C4-2B (cell line): ENCODE data around the gene SLC25A23.

Experiments used
- ZFX ChIP-seq: fragments of 450-650 bp; IDR thresholded peaks from 2 replicates; pipeline ENCODE4 v1.6.1; 2017
- TF ChIP-seq, protein P1 (sequence below): fragments of 450-650 bp; conservative IDR thresholded peaks from 2 replicates; pipeline ENCODE4 v1.5.1; 2017; ENCODE audit warnings: mild to moderate bottlenecking

DNA sequence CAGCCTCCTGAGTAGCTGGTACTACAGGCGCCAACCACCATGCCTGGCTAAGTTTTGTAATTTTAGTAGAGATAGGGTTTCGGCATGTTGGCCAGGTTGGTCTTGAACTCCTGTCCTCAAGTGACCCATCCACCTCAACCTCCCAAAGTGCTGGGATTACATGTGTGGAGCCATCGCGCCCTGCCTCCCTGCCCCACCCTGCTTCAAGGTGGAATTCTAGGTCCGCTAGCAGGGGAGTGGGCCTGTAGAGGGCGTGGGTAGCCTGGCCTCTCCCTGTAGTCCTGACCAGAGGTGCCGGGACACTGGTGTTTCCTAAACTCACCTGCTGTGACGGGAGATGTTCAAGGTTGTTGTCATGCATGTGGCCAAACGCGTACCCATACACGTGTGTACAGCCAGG, 26.4 kb downstream of the SLC25A23 start:
- TF ChIP-seq, protein P1, sequence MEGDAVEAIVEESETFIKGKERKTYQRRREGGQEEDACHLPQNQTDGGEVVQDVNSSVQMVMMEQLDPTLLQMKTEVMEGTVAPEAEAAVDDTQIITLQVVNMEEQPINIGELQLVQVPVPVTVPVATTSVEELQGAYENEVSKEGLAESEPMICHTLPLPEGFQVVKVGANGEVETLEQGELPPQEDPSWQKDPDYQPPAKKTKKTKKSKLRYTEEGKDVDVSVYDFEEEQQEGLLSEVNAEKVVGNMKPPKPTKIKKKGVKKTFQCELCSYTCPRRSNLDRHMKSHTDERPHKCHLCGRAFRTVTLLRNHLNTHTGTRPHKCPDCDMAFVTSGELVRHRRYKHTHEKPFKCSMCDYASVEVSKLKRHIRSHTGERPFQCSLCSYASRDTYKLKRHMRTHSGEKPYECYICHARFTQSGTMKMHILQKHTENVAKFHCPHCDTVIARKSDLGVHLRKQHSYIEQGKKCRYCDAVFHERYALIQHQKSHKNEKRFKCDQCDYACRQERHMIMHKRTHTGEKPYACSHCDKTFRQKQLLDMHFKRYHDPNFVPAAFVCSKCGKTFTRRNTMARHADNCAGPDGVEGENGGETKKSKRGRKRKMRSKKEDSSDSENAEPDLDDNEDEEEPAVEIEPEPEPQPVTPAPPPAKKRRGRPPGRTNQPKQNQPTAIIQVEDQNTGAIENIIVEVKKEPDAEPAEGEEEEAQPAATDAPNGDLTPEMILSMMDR: no peak
- TF ChIP-seq ZFX: no peak
